ENCODE data around the gene CCR5AS.

- no peak for TF ChIP-seq CTCF (IDR thresholded peaks at IDR 0.05)
- no peak for TF ChIP-seq POLR2A (IDR thresholded peaks at IDR 0.05)
These were observed 10.9 kb downstream of the CCR5AS start for GRCh38 chr3:46395766-46396530.
